GM12891 (cell line): ENCODE data around the gene DLX6.

Experiments
- POLR2A ChIP-seq: IDR thresholded peaks from 2 replicates; pipeline ENCODE4 v1.6.1; 2011; ENCODE audit warnings: low read depth, low read length, control low read depth
- POLR2AphosphoS5 ChIP-seq: IDR thresholded peaks from 2 replicates; pipeline ENCODE4 v1.6.1; 2011; ENCODE audit warnings: low read depth, low read length, control low read depth
- POU2F2 ChIP-seq: IDR thresholded peaks from 2 replicates; pipeline ENCODE4 v1.6.1; 2011; ENCODE audit warnings: low read depth, mild to moderate bottlenecking, control low read depth, low read length, moderate library complexity
- SPI1 ChIP-seq: IDR thresholded peaks from 2 replicates; pipeline ENCODE4 v1.6.1; 2011; ENCODE audit warnings: low read depth, low read length, control low read depth
- TAF1 ChIP-seq: IDR thresholded peaks from 2 replicates; pipeline ENCODE4 v1.6.1; 2011; ENCODE audit warnings: low read depth, low read length, control low read depth

DNA sequence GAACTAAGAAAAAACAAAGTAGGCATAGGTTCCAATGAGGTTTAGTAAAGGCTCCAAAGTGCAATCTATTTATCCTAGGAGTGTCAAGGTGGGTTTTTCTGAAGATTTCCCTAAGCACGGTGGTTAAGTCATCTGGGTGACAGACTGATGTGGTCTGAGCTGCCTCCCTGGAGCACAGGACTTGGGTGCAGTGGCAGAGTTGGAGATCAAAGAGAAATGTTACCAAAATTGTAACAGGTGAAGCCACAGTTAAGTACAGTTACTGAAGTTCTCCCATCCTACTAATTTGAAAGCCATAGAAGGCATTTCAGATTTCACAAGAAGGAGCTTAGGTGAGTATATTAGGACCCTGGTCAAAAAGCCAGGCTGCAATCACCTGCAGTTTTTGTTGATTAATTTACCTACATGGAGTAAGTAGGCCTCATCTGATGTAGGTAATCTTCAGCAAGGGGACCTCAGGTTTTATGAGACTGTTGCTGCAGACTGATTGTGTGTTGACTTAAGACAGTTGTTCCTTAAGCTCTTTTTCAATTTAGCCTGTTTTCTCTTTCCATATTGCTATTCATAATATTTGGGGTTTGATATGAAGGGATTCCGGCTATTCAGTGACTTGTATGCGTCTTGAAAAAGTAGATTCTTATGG, 3.0 kb downstream of the DLX6 start:
- TF ChIP-seq TAF1 (no peak), POLR2A (no peak), POLR2AphosphoS5 (no peak), SPI1 (no peak), POU2F2 (no peak)
